ENCODE results near the gene SPON1. TPM values are rescaled to one million over a fixed set of nuclear protein-coding genes. Genes with fewer than 3 reads are reported as not detected.

Gene SPON1
- total RNA-seq, 1 donor = 0.72 TPM

DNA sequence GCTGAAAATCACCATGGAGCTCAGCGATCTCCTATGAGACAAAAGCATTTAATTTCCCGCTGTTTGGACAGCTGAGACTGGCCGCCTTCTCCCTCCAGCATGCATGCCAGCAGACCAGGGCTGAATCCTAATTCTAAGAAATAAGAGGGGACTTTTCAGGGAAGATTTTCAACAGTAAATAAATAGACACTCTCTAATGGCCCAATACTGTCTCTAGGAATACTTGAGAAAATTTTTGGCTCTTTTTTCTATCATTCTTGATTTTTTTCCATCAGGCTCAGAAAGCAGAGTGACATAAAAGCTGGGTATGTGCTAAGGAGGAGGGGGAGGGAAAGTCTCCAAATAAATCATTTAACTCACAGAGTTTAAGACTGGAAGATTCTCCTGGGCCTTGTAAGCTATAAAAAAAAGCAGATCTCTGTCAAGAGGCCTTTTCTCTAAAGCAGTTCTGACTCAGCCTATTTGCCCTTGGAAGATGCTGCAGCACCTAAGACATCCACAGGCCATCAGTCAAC lies 17.6 kb upstream of the SPON1 start:
- H3K27ac ChIP-seq (ENCODE audit: low read depth, low read length) = no peak overlapping the region
- H2AFZ ChIP-seq (ENCODE audit: low read length) = no peak overlapping the region
- TF ChIP-seq, protein P1, sequence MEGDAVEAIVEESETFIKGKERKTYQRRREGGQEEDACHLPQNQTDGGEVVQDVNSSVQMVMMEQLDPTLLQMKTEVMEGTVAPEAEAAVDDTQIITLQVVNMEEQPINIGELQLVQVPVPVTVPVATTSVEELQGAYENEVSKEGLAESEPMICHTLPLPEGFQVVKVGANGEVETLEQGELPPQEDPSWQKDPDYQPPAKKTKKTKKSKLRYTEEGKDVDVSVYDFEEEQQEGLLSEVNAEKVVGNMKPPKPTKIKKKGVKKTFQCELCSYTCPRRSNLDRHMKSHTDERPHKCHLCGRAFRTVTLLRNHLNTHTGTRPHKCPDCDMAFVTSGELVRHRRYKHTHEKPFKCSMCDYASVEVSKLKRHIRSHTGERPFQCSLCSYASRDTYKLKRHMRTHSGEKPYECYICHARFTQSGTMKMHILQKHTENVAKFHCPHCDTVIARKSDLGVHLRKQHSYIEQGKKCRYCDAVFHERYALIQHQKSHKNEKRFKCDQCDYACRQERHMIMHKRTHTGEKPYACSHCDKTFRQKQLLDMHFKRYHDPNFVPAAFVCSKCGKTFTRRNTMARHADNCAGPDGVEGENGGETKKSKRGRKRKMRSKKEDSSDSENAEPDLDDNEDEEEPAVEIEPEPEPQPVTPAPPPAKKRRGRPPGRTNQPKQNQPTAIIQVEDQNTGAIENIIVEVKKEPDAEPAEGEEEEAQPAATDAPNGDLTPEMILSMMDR (IDR thresholded peaks at IDR 0.05; ENCODE audit: extremely low read depth, low read depth, low read length) = no peak
- no peaks in the 10 kb centered on the region for H3K36me3 ChIP-seq (ENCODE audit: insufficient read depth, low read length)
- no peaks in the 10 kb centered on the region for H3K27me3 ChIP-seq (ENCODE audit: insufficient read depth, low read length)
- H3K9me3 ChIP-seq (ENCODE audit: low read depth, low read length) = no peaks in the 10 kb centered on the region
- no peaks in the 10 kb centered on the region for H4K20me1 ChIP-seq (ENCODE audit: insufficient read depth, low read length)
- H3K4me2 ChIP-seq (ENCODE audit: insufficient read depth, low read length) = no peak overlapping the region
- DNase-seq (ENCODE audit: insufficient read length, low spot score, missing footprints) = no peak
- no peak overlapping the region for H3K4me3 ChIP-seq (ENCODE audit: insufficient read depth, low read length)
- H3K4me1 ChIP-seq (ENCODE audit: insufficient read depth, low read length) = peaks cover 13% of the 10 kb centered on the region
- no peaks in the 10 kb centered on the region for H3K79me2 ChIP-seq (ENCODE audit: insufficient read depth, low read length)

DNA sequence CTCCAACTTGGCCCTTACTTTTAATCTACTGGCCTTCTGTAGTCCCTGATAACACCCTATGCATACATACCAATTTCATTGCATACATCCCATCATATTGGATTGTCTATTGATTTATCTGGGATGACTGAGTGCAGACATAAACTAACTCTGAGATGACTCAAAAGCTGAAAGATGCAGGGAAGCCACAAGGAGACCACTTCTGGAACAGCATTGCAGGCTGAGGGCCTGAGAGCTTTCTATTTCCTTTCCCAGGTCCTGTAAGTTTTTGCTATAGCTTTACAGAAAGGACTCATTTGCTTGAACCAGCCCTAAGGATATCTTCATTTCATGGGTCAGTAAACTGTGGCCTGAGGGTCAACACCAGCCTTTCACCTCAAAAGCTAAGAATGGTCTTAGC lies 15.1 kb upstream of the SPON1 start:
- no peaks in the 10 kb centered on the region for H4K20me1 ChIP-seq (ENCODE audit: insufficient read depth, low read length)
- peaks cover 12% of the 10 kb centered on the region for H3K4me1 ChIP-seq (ENCODE audit: insufficient read depth, low read length)
- no peak overlapping the region for H3K4me3 ChIP-seq (ENCODE audit: insufficient read depth, low read length)
- peaks cover 13% of the 10 kb centered on the region for H3K27me3 ChIP-seq (ENCODE audit: insufficient read depth, low read length)
- no peaks in the 10 kb centered on the region for H3K36me3 ChIP-seq (ENCODE audit: insufficient read depth, low read length)
- no peak overlapping the region for H3K27ac ChIP-seq (ENCODE audit: low read depth, low read length)
- H3K9me3 ChIP-seq (ENCODE audit: low read depth, low read length) = no peaks in the 10 kb centered on the region
- H2AFZ ChIP-seq (ENCODE audit: low read length) = no peak overlapping the region
- H3K4me2 ChIP-seq (ENCODE audit: insufficient read depth, low read length) = no peak overlapping the region
- H3K79me2 ChIP-seq (ENCODE audit: insufficient read depth, low read length) = no peaks in the 10 kb centered on the region
- DNase-seq (ENCODE audit: insufficient read length, low spot score, missing footprints) = no peak
- TF ChIP-seq, protein P1 (IDR thresholded peaks at IDR 0.05; ENCODE audit: extremely low read depth, low read depth, low read length) = no peak

DNA sequence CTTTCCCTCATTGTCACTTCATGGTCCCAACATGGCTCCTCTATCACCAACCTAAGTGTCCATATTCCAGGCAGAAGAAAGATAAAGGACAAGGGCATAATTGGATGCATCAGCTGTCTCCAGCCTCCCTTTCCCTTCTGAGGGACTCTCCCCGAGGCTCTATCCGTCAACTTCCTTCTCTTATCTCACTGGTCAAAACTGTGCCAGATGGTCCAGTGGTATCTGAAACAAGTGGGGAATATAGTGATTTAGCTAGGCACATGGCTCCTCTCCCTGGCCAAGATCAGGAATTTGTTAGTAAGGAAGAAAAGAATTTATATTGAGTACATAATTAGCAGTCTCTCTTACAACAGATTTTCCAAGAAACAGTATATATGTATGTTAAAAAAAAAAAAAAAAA lies 12.6 kb upstream of the SPON1 start:
- H4K20me1 ChIP-seq (ENCODE audit: insufficient read depth, low read length) = no peaks in the 10 kb centered on the region
- H3K27ac ChIP-seq (ENCODE audit: low read depth, low read length) = no peak overlapping the region
- no peaks in the 10 kb centered on the region for H3K4me1 ChIP-seq (ENCODE audit: insufficient read depth, low read length)
- no peaks in the 10 kb centered on the region for H3K9me3 ChIP-seq (ENCODE audit: low read depth, low read length)
- no peaks in the 10 kb centered on the region for H3K79me2 ChIP-seq (ENCODE audit: insufficient read depth, low read length)
- H3K36me3 ChIP-seq (ENCODE audit: insufficient read depth, low read length) = no peaks in the 10 kb centered on the region
- H3K27me3 ChIP-seq (ENCODE audit: insufficient read depth, low read length) = peaks cover 22% of the 10 kb centered on the region
- TF ChIP-seq, protein P1 (IDR thresholded peaks at IDR 0.05; ENCODE audit: extremely low read depth, low read depth, low read length) = peak; percentile 14
- H3K4me2 ChIP-seq (ENCODE audit: insufficient read depth, low read length) = no peak overlapping the region
- H2AFZ ChIP-seq (ENCODE audit: low read length) = no peak overlapping the region
- no peak for DNase-seq (ENCODE audit: insufficient read length, low spot score, missing footprints)
- H3K4me3 ChIP-seq (ENCODE audit: insufficient read depth, low read length) = no peak overlapping the region

DNA sequence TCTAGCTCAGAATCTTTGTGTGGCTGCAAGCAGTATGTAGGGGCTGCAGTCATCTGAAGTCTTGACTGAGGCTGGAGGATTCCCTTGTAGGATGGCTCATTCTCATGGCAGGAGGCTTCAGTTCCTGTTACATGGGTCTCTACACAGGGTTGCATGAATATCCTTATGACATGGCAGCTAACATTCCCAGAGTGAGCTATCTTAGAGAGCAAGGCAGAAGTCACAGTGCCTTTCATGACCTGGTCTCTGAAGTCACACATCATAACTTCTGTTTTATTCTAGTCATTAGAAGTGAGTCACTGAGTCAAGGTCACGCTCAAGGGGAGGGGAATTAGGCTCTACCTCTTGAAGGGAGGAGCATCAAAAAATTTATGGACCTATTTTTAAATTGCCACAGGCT lies 10.3 kb upstream of the SPON1 start:
- no peak overlapping the region for H3K27ac ChIP-seq (ENCODE audit: low read depth, low read length)
- H3K4me2 ChIP-seq (ENCODE audit: insufficient read depth, low read length) = no peak overlapping the region
- H3K4me3 ChIP-seq (ENCODE audit: insufficient read depth, low read length) = no peak overlapping the region
- H3K4me1 ChIP-seq (ENCODE audit: insufficient read depth, low read length) = no peaks in the 10 kb centered on the region
- peaks cover 32% of the 10 kb centered on the region for H3K27me3 ChIP-seq (ENCODE audit: insufficient read depth, low read length)
- H4K20me1 ChIP-seq (ENCODE audit: insufficient read depth, low read length) = no peaks in the 10 kb centered on the region
- no peaks in the 10 kb centered on the region for H3K79me2 ChIP-seq (ENCODE audit: insufficient read depth, low read length)
- TF ChIP-seq, protein P1 (IDR thresholded peaks at IDR 0.05; ENCODE audit: extremely low read depth, low read depth, low read length) = no peak
- no peaks in the 10 kb centered on the region for H3K9me3 ChIP-seq (ENCODE audit: low read depth, low read length)
- H2AFZ ChIP-seq (ENCODE audit: low read length) = no peak overlapping the region
- DNase-seq (ENCODE audit: insufficient read length, low spot score, missing footprints) = no peak
- no peaks in the 10 kb centered on the region for H3K36me3 ChIP-seq (ENCODE audit: insufficient read depth, low read length)
